Measurements from ENCODE around the gene DGCR2.

DNA sequence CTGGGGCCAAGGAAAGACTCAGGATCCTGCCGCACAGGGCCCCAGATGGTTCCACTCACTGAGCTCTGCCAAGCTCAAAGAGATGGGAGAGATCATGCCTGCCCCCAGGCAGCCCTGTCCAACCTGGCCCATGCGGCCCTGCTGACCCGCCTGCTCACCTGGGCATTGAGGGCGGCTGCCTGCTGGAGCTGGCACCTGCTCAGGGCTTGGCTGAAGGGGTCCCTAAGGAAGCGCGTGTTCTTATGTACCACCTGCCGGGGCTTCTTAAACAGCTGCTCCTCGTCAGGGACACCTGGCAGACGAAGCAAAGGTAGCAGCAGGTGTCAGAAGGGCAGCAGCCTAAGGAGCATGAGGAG, 16.8 kb upstream of the DGCR2 start:
- no peak for TF ChIP-seq CTCF (IDR thresholded peaks at IDR 0.05; ENCODE audit: poor library complexity, severe bottlenecking)
- no peak for TF ChIP-seq EP300 (conservative IDR thresholded peaks at IDR 0.05; ENCODE audit: poor library complexity, severe bottlenecking)
- no peak for TF ChIP-seq POLR2AphosphoS5 (IDR thresholded peaks at IDR 0.05)
- TF ChIP-seq EZH2 (IDR thresholded peaks at IDR 0.05; ENCODE audit: borderline replicate concordance, insufficient read depth, low read length, poor library complexity, severe bottlenecking), result no peak
- TF ChIP-seq SMC3 (conservative IDR thresholded peaks at IDR 0.05; ENCODE audit: poor library complexity), result no peak
- TF ChIP-seq RAD21 (conservative IDR thresholded peaks at IDR 0.05), result no peak
